Ovary (tissue), 3 donors: ENCODE results near the gene TMEM186.

Experiments
- EP300 ChIP-seq: sonication (generic); formaldehyde crosslinking; IDR thresholded peaks from one replicate; pipeline ENCODE4 v1.6.1; 2017; ENCODE audit warnings: antibody characterized with exemption
- TF ChIP-seq, protein P1 (sequence below), 3 donors: fragments of 450-650 bp in 2 of 3; fragments of 200-600 bp in 1 of 3; IDR thresholded peaks; one replicate each; pipeline versions ENCODE4 v1.5.1 to v1.8.0; 2016 to 2022; ENCODE audit warnings: antibody characterized with exemption in 3 of 3, mild to moderate bottlenecking in 1 of 3
- donor health status: DM: no; HTN: no; CAD: no.

DNA sequence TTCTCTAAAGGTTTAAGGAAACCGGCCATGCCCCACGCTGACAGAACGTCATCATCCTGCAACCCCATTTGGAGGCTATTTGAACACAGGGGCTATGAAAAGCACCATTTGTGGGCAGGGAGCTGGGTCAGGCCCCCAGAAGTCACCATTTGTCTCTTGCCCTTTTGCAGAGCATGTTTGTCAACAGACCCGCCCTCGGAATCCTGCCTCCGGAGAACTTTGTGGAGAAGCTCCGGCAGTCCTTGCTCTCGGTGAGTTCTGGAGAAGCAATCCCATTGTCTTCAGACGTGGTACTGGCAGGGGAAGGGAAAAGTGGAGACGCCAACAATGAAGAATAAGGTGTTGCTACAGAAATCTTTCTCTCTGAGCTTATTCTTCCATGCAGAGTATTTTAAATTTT is 33.5 kb downstream of the TMEM186 start:
- TF ChIP-seq, protein P1, sequence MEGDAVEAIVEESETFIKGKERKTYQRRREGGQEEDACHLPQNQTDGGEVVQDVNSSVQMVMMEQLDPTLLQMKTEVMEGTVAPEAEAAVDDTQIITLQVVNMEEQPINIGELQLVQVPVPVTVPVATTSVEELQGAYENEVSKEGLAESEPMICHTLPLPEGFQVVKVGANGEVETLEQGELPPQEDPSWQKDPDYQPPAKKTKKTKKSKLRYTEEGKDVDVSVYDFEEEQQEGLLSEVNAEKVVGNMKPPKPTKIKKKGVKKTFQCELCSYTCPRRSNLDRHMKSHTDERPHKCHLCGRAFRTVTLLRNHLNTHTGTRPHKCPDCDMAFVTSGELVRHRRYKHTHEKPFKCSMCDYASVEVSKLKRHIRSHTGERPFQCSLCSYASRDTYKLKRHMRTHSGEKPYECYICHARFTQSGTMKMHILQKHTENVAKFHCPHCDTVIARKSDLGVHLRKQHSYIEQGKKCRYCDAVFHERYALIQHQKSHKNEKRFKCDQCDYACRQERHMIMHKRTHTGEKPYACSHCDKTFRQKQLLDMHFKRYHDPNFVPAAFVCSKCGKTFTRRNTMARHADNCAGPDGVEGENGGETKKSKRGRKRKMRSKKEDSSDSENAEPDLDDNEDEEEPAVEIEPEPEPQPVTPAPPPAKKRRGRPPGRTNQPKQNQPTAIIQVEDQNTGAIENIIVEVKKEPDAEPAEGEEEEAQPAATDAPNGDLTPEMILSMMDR (IDR thresholded peaks at IDR 0.05) = no peak
- no peak for TF ChIP-seq EP300
